ENCODE data around the gene TMEM178B.

DNA sequence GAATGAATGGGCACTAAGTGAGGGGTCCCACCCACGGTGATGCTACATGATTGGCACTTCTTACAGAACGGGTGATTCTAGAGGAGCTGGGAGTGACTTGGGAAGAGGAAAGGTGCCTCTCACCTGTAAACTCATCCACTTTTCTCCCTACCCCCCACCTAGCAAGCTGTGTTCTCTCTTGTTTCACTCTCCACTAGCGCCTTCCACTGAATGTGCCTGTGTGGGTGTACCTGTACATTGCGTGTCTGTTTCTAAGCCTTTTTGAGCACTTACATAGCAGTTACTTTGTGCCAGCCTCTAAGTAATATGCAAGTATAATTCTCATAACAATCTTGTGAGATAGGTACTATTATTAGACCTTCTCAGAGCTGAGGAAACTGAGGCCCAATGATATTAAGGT, 343.6 kb downstream of the TMEM178B start:
- TF ChIP-seq CTCF (IDR thresholded peaks at IDR 0.05) (no peak), POLR2A (IDR thresholded peaks at IDR 0.05) (no peak)

Data from lower leg skin (tissue), 3 donors.